Astrocyte (in vitro differentiated cells and primary cell): ENCODE data around the gene TIGD1. TPM values are rescaled to one million over a fixed set of nuclear protein-coding genes. Genes with fewer than 3 reads are reported as not detected.
A peak's percentile ranks its signal among the peaks of the same experiment; 100 is the strongest.

Source experiments
- DNase-seq: peaks from one replicate; pipeline ENCODE4 v3.0.0-alpha.2; 2010; ENCODE audit warnings: low read depth
- FAIRE-seq: peaks from 2 replicates; lab custom pipeline; 2011; peaks lifted over from hg19 to GRCh38; lab: Jason Lieb, UNC
- H2AFZ ChIP-seq: 2 replicates; pipeline ENCODE4 v1.6.0; 2012; ENCODE audit warnings: low read depth, low read length, inconsistent platforms
- H3K27ac ChIP-seq: 2 replicates; pipeline ENCODE4 v1.5.1; 2011; ENCODE audit warnings: low read depth, low read length, inconsistent platforms
- H3K27me3 ChIP-seq: 2 replicates; pipeline ENCODE4 v1.6.0; 2011; ENCODE audit warnings: low read length, inconsistent platforms; ENCODE audit not compliant: insufficient read depth
- H3K36me3 ChIP-seq: 2 replicates; pipeline ENCODE4 v1.5.1; 2011; ENCODE audit warnings: low read length, inconsistent platforms; ENCODE audit not compliant: insufficient read depth
- H3K4me1 ChIP-seq: 2 replicates; pipeline ENCODE4 v1.5.1; 2011; ENCODE audit warnings: low read length, inconsistent platforms; ENCODE audit not compliant: insufficient read depth
- H3K4me2 ChIP-seq: 2 replicates; pipeline ENCODE4 v1.6.0; 2012; ENCODE audit warnings: low read length, inconsistent platforms
- H3K4me3 ChIP-seq: 2 replicates; pipeline ENCODE4 v1.5.1; 2011; ENCODE audit warnings: low read depth, mild to moderate bottlenecking, low read length, inconsistent platforms; ENCODE audit not compliant: insufficient read depth
- H3K79me2 ChIP-seq: 2 replicates; pipeline ENCODE4 v1.6.0; 2012; ENCODE audit warnings: mild to moderate bottlenecking, low read length, inconsistent platforms; ENCODE audit not compliant: insufficient read depth
- H3K9ac ChIP-seq: 2 replicates; pipeline ENCODE4 v1.6.0; 2012; ENCODE audit warnings: mild to moderate bottlenecking, low read length, inconsistent platforms
- H3K9me3 ChIP-seq: 2 replicates; pipeline ENCODE4 v1.5.1; 2012; ENCODE audit warnings: low read depth, mild to moderate bottlenecking, low read length, inconsistent platforms; ENCODE audit not compliant: insufficient read depth
- H4K20me1 ChIP-seq: 2 replicates; pipeline ENCODE4 v1.6.0; 2012; ENCODE audit warnings: low read length, inconsistent platforms; ENCODE audit not compliant: insufficient read depth
- H3K27ac Mint-ChIP-seq: one replicate; pipeline ENCODE4 v1.8.0; 2021; ENCODE audit warnings: mild to moderate bottlenecking, mixed read lengths; ENCODE audit not compliant: unreplicated experiment
- H3K27me3 Mint-ChIP-seq: one replicate; pipeline ENCODE4 v1.8.0; 2021; ENCODE audit warnings: low read depth, mixed read lengths; ENCODE audit not compliant: unreplicated experiment
- H3K36me3 Mint-ChIP-seq: one replicate; pipeline ENCODE4 v1.8.0; 2021; ENCODE audit warnings: low read depth, mixed read lengths; ENCODE audit not compliant: unreplicated experiment
- H3K4me1 Mint-ChIP-seq: one replicate; pipeline ENCODE4 v1.8.0; 2021; ENCODE audit warnings: low read depth, mixed read lengths; ENCODE audit not compliant: unreplicated experiment
- H3K4me3 Mint-ChIP-seq: one replicate; pipeline ENCODE4 v1.8.0; 2021; ENCODE audit warnings: mild to moderate bottlenecking, moderate library complexity, mixed read lengths; ENCODE audit not compliant: unreplicated experiment
- H3K9me3 Mint-ChIP-seq: one replicate; pipeline ENCODE4 v1.8.0; 2021; ENCODE audit warnings: mild to moderate bottlenecking, mixed read lengths; ENCODE audit not compliant: unreplicated experiment
- CTCF ChIP-seq: IDR thresholded peaks from 2 replicates; pipeline ENCODE4 v1.5.1; 2011; ENCODE audit warnings: low read depth, mild to moderate bottlenecking, inconsistent platforms, low read length, moderate library complexity; ENCODE audit not compliant: insufficient read depth
- EZH2 ChIP-seq: IDR thresholded peaks from 2 replicates; pipeline ENCODE4 v1.6.1; 2012; ENCODE audit warnings: mild to moderate bottlenecking, low read length, inconsistent platforms; ENCODE audit not compliant: insufficient read depth
- total RNA-seq: library from RNA; stranded (reverse); gene quantifications from 2 replicates; pipeline ENCODE4 v1.2.1, GENCODE V29; 2021

The TIGD1 gene
- total RNA-seq, 1 donor from 2014 or later = 6.5 TPM

GRCh38 chr2:232576995-232577394 lies 26.6 kb upstream of the TIGD1 start:
- DNase-seq = peak; percentile 57
- TF ChIP-seq CTCF (no peak), EZH2 (no peak)
- peaks cover 29% of the 10 kb centered on the region for H3K4me1 Mint-ChIP-seq
- peak overlapping the region; percentile 95 for H3K27ac Mint-ChIP-seq
- peak overlapping the region; percentile 7 for H3K9ac ChIP-seq
- peaks cover 7% of the 10 kb centered on the region for H3K36me3 ChIP-seq
- peaks cover 14% of the 10 kb centered on the region for H3K4me1 ChIP-seq
- H3K79me2 ChIP-seq = no peaks in the 10 kb centered on the region
- H4K20me1 ChIP-seq = no peaks in the 10 kb centered on the region
- no peaks in the 10 kb centered on the region for H3K27me3 Mint-ChIP-seq
- H2AFZ ChIP-seq = no peak overlapping the region
- H3K4me2 ChIP-seq = peak overlapping the region; percentile 51
- peak overlapping the region; percentile 37 for H3K4me3 Mint-ChIP-seq
- H3K27ac ChIP-seq = peak overlapping the region; percentile 22
- H3K36me3 Mint-ChIP-seq = peaks cover 17% of the 10 kb centered on the region
- no peak overlapping the region for H3K4me3 ChIP-seq
- no peaks in the 10 kb centered on the region for H3K9me3 ChIP-seq
- FAIRE-seq = peak; percentile 26
- H3K9me3 Mint-ChIP-seq = no peaks in the 10 kb centered on the region
- H3K27me3 ChIP-seq = no peaks in the 10 kb centered on the region

GRCh38 chr2:232575404-232575746 lies 25.0 kb upstream of the TIGD1 start:
- Histone ChIP-seq H3K36me3 (peaks cover 7% of the 10 kb centered on the region), H3K4me3 (no peak overlapping the region), H3K79me2 (no peaks in the 10 kb centered on the region), H3K27me3 (no peaks in the 10 kb centered on the region), H3K9ac (no peak overlapping the region), H2AFZ (no peak overlapping the region), H3K9me3 (no peaks in the 10 kb centered on the region), H4K20me1 (peaks cover 6% of the 10 kb centered on the region), H3K4me1 (peaks cover 14% of the 10 kb centered on the region), H3K27ac (no peak overlapping the region), H3K4me2 (no peak overlapping the region)
- Mint-ChIP-seq H3K4me3 (peak overlapping the region; percentile 50), H3K36me3 (peaks cover 19% of the 10 kb centered on the region), H3K4me1 (peaks cover 29% of the 10 kb centered on the region), H3K27me3 (no peaks in the 10 kb centered on the region), H3K9me3 (no peaks in the 10 kb centered on the region), H3K27ac (peak overlapping the region; percentile 41)
- no peak for FAIRE-seq
- DNase-seq = no peak
- TF ChIP-seq EZH2 = no peak
- TF ChIP-seq CTCF = no peak

- no peaks in the 10 kb centered on the region for H3K79me2 ChIP-seq
- no peak overlapping the region for H3K9ac ChIP-seq
- Mint-ChIP-seq H3K27ac (peak overlapping the region; percentile 74), H3K4me3 (no peak overlapping the region), H3K27me3 (no peaks in the 10 kb centered on the region), H3K36me3 (peaks cover 19% of the 10 kb centered on the region), H3K4me1 (peaks cover 29% of the 10 kb centered on the region), H3K9me3 (no peaks in the 10 kb centered on the region)
- H3K4me1 ChIP-seq = peaks cover 14% of the 10 kb centered on the region
- no peak overlapping the region for H3K4me2 ChIP-seq
- no peak for DNase-seq
- no peak overlapping the region for H3K27ac ChIP-seq
- H3K27me3 ChIP-seq = no peaks in the 10 kb centered on the region
- no peaks in the 10 kb centered on the region for H3K9me3 ChIP-seq
- peaks cover 12% of the 10 kb centered on the region for H3K36me3 ChIP-seq
- FAIRE-seq = no peak
- H4K20me1 ChIP-seq = peaks cover 9% of the 10 kb centered on the region
- TF ChIP-seq EZH2 (no peak), CTCF (no peak)
- no peak overlapping the region for H3K4me3 ChIP-seq
- no peak overlapping the region for H2AFZ ChIP-seq
Observed at GRCh38 chr2:232574674-232575403, 24.5 kb upstream of the TIGD1 start.
